Measurements from ENCODE around the gene MYLK4.

DNA sequence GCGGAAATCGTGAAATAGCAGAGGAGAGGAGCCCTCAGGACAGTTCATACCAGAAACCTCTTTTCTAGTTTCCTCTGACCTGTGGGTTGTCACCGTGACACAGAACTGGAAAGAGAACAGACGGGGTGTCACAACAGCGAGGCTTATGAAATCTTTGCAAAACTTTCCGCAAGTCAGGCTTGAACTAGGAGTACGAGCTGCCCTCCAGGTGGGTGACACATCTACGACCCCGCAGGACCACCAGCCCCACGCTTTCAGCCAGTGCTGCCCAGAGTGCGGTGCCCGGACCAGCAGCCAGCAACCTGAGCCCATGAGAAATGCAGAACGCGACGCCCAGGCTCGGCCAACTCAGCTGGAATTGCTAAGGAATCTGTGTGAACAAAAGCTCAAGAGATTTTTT is 45.2 kb upstream of the MYLK4 start:
- TF ChIP-seq POLR2AphosphoS5 (IDR thresholded peaks at IDR 0.05; ENCODE audit: insufficient read depth, low read depth, low read length) (no peak), EZH2 (IDR thresholded peaks at IDR 0.05; ENCODE audit: borderline replicate concordance, low read depth, low read length, severe bottlenecking) (no peak), MYC (IDR thresholded peaks at IDR 0.05; ENCODE audit: low read depth, low read length) (no peak), POLR2A (IDR thresholded peaks at IDR 0.05; ENCODE audit: low read depth, low read length) (no peak), JUN (IDR thresholded peaks at IDR 0.05; ENCODE audit: borderline replicate concordance, insufficient read depth, insufficient read length, low read depth) (no peak)
- TF ChIP-seq, protein P1, sequence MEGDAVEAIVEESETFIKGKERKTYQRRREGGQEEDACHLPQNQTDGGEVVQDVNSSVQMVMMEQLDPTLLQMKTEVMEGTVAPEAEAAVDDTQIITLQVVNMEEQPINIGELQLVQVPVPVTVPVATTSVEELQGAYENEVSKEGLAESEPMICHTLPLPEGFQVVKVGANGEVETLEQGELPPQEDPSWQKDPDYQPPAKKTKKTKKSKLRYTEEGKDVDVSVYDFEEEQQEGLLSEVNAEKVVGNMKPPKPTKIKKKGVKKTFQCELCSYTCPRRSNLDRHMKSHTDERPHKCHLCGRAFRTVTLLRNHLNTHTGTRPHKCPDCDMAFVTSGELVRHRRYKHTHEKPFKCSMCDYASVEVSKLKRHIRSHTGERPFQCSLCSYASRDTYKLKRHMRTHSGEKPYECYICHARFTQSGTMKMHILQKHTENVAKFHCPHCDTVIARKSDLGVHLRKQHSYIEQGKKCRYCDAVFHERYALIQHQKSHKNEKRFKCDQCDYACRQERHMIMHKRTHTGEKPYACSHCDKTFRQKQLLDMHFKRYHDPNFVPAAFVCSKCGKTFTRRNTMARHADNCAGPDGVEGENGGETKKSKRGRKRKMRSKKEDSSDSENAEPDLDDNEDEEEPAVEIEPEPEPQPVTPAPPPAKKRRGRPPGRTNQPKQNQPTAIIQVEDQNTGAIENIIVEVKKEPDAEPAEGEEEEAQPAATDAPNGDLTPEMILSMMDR (IDR thresholded peaks at IDR 0.05; ENCODE audit: extremely low read depth in 1 of 2, insufficient read depth in 1 of 2, low read depth in 1 of 2, low read length in 2 of 2), result no peak
- TF ChIP-seq, protein P2, sequence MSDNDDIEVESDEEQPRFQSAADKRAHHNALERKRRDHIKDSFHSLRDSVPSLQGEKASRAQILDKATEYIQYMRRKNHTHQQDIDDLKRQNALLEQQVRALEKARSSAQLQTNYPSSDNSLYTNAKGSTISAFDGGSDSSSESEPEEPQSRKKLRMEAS (IDR thresholded peaks at IDR 0.05; ENCODE audit: insufficient read depth, insufficient read length), result no peak
